Nephron progenitor cell (in vitro differentiated cells): Measurements from ENCODE around the gene PITX1.

Source experiments
- DNase-seq: peaks from one replicate; pipeline ENCODE4 v3.0.0; 2021
- H3K27ac Mint-ChIP-seq: 2 replicates; pipeline ENCODE4 v1.8.0; 2021; ENCODE audit warnings: mild to moderate bottlenecking, moderate library complexity, mixed read lengths
- H3K27me3 Mint-ChIP-seq: 2 replicates; pipeline ENCODE4 v1.8.0; 2021; ENCODE audit warnings: mild to moderate bottlenecking, low read depth, mixed read lengths; ENCODE audit not compliant: poor library complexity
- H3K36me3 Mint-ChIP-seq: 2 replicates; pipeline ENCODE4 v1.8.0; 2021; ENCODE audit warnings: low read depth, mixed read lengths
- H3K4me1 Mint-ChIP-seq: 2 replicates; pipeline ENCODE4 v1.8.0; 2021; ENCODE audit warnings: mixed read lengths
- H3K4me3 Mint-ChIP-seq: 2 replicates; pipeline ENCODE4 v1.8.0; 2021; ENCODE audit warnings: mild to moderate bottlenecking, moderate library complexity, mixed read lengths
- H3K9me3 Mint-ChIP-seq: 2 replicates; pipeline ENCODE4 v1.8.0; 2021; ENCODE audit warnings: mild to moderate bottlenecking, moderate library complexity, mixed read lengths
- TF ChIP-seq, protein P1 (sequence below): fragments of 200-600 bp; sonication (generic); IDR thresholded peaks from 2 replicates; pipeline ENCODE4 v1.5.0; 2021; ENCODE audit warnings: antibody characterized with exemption

Gene PITX1

GRCh38 chr5:135013947-135014570 lies 20.0 kb downstream of the PITX1 start:
- TF ChIP-seq, protein P1, sequence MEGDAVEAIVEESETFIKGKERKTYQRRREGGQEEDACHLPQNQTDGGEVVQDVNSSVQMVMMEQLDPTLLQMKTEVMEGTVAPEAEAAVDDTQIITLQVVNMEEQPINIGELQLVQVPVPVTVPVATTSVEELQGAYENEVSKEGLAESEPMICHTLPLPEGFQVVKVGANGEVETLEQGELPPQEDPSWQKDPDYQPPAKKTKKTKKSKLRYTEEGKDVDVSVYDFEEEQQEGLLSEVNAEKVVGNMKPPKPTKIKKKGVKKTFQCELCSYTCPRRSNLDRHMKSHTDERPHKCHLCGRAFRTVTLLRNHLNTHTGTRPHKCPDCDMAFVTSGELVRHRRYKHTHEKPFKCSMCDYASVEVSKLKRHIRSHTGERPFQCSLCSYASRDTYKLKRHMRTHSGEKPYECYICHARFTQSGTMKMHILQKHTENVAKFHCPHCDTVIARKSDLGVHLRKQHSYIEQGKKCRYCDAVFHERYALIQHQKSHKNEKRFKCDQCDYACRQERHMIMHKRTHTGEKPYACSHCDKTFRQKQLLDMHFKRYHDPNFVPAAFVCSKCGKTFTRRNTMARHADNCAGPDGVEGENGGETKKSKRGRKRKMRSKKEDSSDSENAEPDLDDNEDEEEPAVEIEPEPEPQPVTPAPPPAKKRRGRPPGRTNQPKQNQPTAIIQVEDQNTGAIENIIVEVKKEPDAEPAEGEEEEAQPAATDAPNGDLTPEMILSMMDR: no peak
- Mint-ChIP-seq H3K4me3 (no peak overlapping the region), H3K4me1 (peaks cover 18% of the 10 kb centered on the region), H3K9me3 (no peaks in the 10 kb centered on the region), H3K27me3 (peaks cover 23% of the 10 kb centered on the region), H3K27ac (peak overlapping the region; percentile 92), H3K36me3 (no peaks in the 10 kb centered on the region)
- DNase-seq: no peak

GRCh38 chr5:135013445-135013844 lies 20.6 kb downstream of the PITX1 start:
- TF ChIP-seq, protein P1: no peak

DNA sequence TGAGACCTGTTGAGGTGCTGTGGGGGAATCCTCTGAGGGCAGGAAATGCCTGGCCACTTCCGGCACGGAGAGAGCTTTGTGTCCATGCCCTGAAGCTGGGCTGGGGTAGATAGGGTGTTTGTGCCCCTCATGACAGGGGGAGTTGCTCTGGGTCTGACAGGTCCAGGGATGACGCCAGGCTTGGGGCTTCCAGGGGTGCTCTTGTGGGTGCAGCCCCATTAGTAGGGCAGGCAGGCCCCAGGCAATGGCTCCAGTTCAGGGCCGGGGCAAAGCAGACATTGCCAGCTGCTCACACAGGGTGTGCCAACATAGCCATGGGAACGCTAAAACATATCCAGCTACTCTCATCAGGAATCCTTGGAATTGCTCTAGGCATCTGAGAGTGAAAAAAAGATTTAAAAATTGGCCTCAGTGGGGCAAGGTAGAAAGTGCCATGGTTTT lies 21.1 kb downstream of the PITX1 start:
- Mint-ChIP-seq H3K27ac (no peak overlapping the region), H3K4me3 (no peak overlapping the region), H3K36me3 (no peaks in the 10 kb centered on the region), H3K9me3 (no peaks in the 10 kb centered on the region), H3K27me3 (peaks cover 23% of the 10 kb centered on the region), H3K4me1 (peaks cover 18% of the 10 kb centered on the region)
- no peak for DNase-seq
- TF ChIP-seq, protein P1: no peak

More at GRCh38 chr5:135013445-135013844, 20.6 kb downstream of the PITX1 start:
- Mint-ChIP-seq H3K27ac (peak overlapping the region; percentile 92), H3K4me3 (no peak overlapping the region), H3K27me3 (peaks cover 23% of the 10 kb centered on the region), H3K4me1 (peaks cover 18% of the 10 kb centered on the region), H3K36me3 (no peaks in the 10 kb centered on the region), H3K9me3 (no peaks in the 10 kb centered on the region)
- DNase-seq: no peak

DNA sequence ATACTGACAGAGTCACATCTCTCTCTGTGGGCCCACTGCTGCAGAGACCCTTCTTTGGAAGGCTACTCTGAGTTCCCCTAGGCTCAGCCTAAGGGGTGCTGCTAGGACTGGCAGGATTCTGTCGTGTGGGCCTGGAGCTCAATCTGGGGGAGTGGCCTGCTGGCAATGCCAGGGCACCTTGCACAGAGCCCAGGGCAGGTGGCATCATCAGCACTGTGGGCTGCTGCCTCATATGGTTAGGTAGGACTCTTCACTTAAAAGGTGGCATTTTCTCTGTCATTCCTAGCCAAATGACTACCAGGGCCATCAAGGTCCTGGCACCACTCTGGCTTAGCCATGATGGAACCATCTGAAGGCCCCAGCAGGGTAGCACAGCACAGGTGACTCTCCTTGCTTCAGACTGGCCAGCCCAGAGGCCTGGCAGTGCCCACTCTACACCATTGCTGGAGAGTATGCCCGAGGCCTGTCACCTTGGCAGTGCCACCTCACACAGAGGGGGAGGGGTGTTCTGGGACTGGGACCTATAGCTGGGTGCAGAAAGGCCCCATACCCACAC lies 21.9 kb downstream of the PITX1 start:
- TF ChIP-seq, protein P1: no peak
- no peaks in the 10 kb centered on the region for H3K9me3 Mint-ChIP-seq
- peaks cover 18% of the 10 kb centered on the region for H3K4me1 Mint-ChIP-seq
- no peak for DNase-seq
- H3K27ac Mint-ChIP-seq: no peak overlapping the region
- H3K36me3 Mint-ChIP-seq: no peaks in the 10 kb centered on the region
- peaks cover 21% of the 10 kb centered on the region for H3K27me3 Mint-ChIP-seq
- no peak overlapping the region for H3K4me3 Mint-ChIP-seq

DNA sequence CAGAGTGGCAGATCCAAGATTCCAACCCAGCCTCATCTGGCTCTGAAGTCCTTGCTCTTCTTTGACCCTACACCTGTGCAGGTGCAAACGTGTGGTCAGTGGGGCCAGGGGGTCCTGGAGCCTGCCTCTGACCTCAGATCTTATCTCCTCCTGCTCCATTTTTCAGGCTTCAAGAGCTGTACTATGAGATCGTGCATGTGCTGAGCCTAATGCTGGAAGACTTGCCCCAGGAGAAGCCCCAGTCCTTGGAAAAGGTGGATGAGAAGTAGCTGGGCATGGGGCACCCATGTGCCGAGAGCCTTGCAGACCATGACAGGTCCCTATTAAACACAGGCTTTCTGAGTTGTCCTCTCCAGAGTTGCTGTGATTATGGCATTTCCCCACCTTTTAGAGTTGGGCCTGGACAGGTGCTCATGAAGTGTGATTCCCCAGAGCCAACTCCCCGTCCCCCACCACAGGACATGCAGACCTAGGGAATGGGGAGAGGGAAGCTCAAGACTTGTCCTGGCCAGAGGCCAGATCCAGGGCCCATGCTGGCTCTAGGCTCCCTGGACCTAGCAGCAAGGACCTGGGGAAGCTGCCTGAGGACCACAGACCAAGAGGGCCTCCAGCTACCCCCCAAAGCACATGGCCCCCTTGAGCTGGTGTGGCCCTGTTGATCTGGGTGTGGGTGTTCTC lies 22.5 kb downstream of the PITX1 start:
- H3K9me3 Mint-ChIP-seq: no peaks in the 10 kb centered on the region
- TF ChIP-seq, protein P1: no peak
- no peak for DNase-seq
- H3K27ac Mint-ChIP-seq: no peak overlapping the region
- peaks cover 21% of the 10 kb centered on the region for H3K27me3 Mint-ChIP-seq
- H3K4me1 Mint-ChIP-seq: peaks cover 18% of the 10 kb centered on the region
- H3K36me3 Mint-ChIP-seq: no peaks in the 10 kb centered on the region
- no peak overlapping the region for H3K4me3 Mint-ChIP-seq
